Mammary microvascular endothelial cell (primary cell): Measurements from ENCODE around the gene HNRNPD. TPM values are rescaled to one million over a fixed set of nuclear protein-coding genes. Genes with fewer than 3 reads are reported as not detected.

ENCODE experiments used
- total RNA-seq: library from RNA; depleted of rRNA; stranded (reverse); fragments of >200 nt; gene quantifications from 2 replicates; pipeline ENCODE4 v1.2.3, GENCODE V29; 2015

The HNRNPD gene
- 56.0 and 59.8 TPM in 2 replicates for total RNA-seq

DNA sequence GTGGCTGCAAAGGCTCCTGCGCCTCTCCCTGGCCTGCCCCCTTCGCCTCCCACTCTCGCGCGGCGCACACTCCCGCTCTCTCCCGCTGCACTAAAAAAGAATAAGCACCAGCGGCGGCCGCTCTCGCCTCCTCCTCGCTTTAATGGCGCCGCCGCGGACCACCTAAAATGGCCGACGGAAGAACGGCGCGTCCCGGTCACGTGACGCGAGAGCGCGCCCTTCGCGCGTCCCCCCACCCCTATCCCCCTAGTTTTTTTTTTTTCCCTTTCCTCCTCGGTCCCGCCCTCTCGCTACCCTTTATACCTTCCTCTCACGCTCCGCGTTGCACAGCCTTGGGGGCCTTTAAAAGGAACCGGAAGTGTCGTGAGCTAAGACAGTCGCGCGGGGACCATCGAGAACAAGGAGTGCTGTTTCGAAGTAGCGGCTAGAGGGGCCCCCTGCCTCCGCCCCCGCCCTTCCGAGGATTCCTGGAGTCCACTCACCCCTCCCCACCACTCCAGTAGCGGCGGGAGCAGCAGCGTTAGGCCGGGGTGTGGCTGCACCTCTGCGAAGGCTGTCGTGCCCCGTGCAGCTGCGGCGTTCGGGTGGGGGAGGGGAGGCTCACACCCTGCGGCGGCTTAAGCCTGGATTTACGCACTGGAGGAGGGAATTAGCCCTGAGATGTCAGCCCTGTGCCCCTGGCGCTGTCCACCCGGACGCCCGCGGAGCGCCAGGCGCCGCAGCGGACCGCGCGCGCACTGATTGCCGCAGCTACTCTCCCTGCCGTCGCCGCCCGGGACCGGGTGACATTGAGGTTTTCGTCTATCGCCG is at the start of gene HNRNPD:
Gene HNRNPD (minus strand): TSS at position 176 of the 810 bp plus-strand sequence. CDS start 313 bp downstream, outside the sequence.

Other genes with a start within 250 kb of the HNRNPD start
- gene HNRNPDL, start 56.5 kb upstream of the HNRNPD start, total RNA-seq = 143 and 167 TPM in 2 replicates
- 39.1 and 48.7 TPM in 2 replicates for gene ENOPH1, start 56.6 kb upstream of the HNRNPD start, total RNA-seq
- gene TMEM150C, start 188.0 kb upstream of the HNRNPD start, total RNA-seq = 4.7 and 8.2 TPM in 2 replicates